Muscle layer of duodenum (tissue), 2 donors: Measurements from ENCODE around the gene LIMS4.
"Not testable (repeated sequence)": the region's sequence is repeated elsewhere in the genome, so short reads cannot be mapped to it uniquely, and the experiment has no call there.

Source experiments
- H3K27ac ChIP-seq: one replicate; pipeline ENCODE4 v1.7.0; 2013; ENCODE audit warnings: mild to moderate bottlenecking, low read length
- H3K27me3 ChIP-seq: one replicate; pipeline ENCODE4 v1.7.0; 2013; ENCODE audit warnings: low read depth, mild to moderate bottlenecking, control low read depth, low read length
- H3K36me3 ChIP-seq, 2 donors: one replicate each; pipeline ENCODE4 v1.7.0; 2013; ENCODE audit warnings: low read length in 2 of 2, control low read depth in 1 of 2, mild to moderate bottlenecking in 1 of 2; ENCODE audit not compliant: insufficient read depth in 2 of 2, control insufficient read depth in 1 of 2
- H3K4me1 ChIP-seq, 2 donors: one replicate each; pipeline ENCODE4 v1.7.0; 2013; ENCODE audit warnings: low read length in 2 of 2, mild to moderate bottlenecking in 2 of 2, control low read depth in 1 of 2, moderate library complexity in 1 of 2; ENCODE audit not compliant: insufficient read depth in 2 of 2, control insufficient read depth in 1 of 2
- H3K4me3 ChIP-seq, 2 donors: one replicate each; pipeline ENCODE4 v1.7.0; 2013; ENCODE audit warnings: low read length in 2 of 2, low read depth in 1 of 2, mild to moderate bottlenecking in 1 of 2
- H3K9me3 ChIP-seq, 2 donors: one replicate each; pipeline ENCODE4 v1.7.0; 2013; ENCODE audit warnings: low read length in 2 of 2, control low read depth in 1 of 2, mild to moderate bottlenecking in 1 of 2; ENCODE audit not compliant: control insufficient read depth in 1 of 2
- donor health status: healthy.

Gene LIMS4

DNA sequence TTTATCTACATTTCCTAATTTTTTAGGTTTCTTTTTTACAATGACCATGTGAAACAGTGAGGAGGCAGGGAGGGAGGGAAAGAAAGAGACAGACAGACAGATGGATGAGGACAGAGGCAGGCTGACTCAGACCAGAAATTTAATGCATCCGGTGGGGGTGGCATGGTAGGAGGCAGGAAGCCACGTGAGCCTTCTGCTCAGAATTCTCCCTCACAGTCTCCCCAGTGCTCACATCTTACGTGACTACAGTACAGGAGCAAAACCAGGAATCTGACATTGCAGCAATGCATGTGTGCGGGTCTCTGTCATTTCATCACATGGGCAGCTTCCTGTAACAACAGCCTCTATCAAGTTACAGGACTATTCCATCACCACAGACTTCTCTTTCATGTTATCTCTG, 2.3 kb upstream of the LIMS4 start:
- H3K36me3 ChIP-seq, H3K4me1 ChIP-seq, H3K27me3 ChIP-seq, H3K9me3 ChIP-seq, H3K27ac ChIP-seq, H3K4me3 ChIP-seq: not testable (repeated sequence)

DNA sequence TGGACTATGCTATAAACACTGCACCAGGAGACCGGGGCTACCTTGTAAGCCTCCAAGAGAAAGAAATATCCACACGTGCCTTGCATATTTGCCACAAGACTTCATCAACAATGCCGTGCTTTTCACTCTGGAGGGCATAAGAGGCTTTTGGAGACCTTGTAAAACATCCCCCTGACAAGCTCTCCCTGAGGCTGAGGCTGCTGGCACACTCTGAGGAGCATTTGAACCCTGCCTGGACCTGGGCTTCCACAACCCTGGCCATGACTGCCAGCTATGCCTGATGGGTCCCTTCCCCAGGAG, 393 bp upstream of the LIMS4 start:
- not testable (repeated sequence) for H3K36me3 ChIP-seq, H3K4me3 ChIP-seq, H3K9me3 ChIP-seq, H3K4me1 ChIP-seq, H3K27ac ChIP-seq, H3K27me3 ChIP-seq

DNA sequence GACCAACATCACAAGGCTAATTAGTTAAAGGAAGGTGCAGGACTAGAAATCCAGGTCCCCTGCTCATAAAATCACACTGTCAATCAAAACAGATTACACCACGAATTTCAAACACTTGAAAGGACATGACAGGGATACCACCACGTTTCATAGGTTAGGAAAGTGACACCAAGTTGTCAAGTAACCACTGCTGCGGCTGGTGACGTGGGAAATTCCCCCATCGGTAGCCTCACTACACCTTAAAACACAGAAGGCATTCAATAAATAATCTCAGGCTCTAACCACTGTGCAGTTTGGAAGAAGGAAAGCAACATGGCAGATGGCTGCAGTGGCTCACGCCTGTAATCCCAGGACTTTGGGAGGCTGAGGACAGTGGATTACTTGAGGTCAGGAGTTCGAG, 3.7 kb downstream of the LIMS4 start:
- H3K4me3 ChIP-seq, H3K27ac ChIP-seq, H3K9me3 ChIP-seq, H3K4me1 ChIP-seq, H3K36me3 ChIP-seq, H3K27me3 ChIP-seq: not testable (repeated sequence)

DNA sequence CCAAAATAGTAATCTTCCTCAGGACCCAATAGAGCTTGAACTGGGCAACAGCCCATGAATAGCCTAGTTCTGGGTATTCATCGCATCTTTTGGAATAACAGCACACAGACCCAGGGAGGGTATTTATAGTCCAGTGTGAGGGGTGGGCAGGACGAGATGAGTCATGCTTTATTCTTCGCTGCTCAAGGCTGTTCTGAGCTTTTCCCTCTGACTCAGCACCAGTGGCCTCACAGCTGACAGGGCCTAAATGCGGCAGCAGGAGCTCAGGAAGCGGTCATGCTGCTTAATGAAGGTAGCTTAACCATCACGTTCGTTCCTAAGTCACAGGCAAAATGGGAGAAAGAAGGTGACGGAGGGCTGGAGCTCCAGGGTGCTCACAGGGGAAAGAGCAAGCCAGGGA, 7.3 kb downstream of the LIMS4 start:
- not testable (repeated sequence) for H3K27ac ChIP-seq, H3K4me3 ChIP-seq

DNA sequence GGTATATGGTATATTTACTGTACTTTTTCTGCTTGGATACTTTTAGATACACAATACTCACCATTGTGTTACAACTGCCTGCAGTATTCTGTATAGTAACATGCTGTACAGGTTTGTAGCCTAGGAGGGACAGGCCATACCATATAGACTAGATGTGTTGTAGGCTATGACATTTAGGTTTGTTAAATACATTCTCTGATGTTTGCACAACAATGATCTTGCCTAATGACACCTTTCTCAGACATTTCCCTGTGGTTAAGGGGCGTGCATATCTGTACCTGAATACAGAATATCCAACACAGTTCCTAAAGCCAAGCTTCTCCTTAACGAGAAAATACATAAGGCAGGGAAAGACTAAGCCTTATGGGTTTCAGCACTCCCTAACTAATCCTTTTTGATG, 10.2 kb downstream of the LIMS4 start:
- not testable (repeated sequence) for H3K27ac ChIP-seq, H3K36me3 ChIP-seq, H3K4me3 ChIP-seq, H3K27me3 ChIP-seq, H3K9me3 ChIP-seq, H3K4me1 ChIP-seq

More for the DNA sequence above, 7.3 kb downstream of the LIMS4 start:
- not testable (repeated sequence) for H3K27me3 ChIP-seq, H3K4me1 ChIP-seq, H3K36me3 ChIP-seq, H3K9me3 ChIP-seq

DNA sequence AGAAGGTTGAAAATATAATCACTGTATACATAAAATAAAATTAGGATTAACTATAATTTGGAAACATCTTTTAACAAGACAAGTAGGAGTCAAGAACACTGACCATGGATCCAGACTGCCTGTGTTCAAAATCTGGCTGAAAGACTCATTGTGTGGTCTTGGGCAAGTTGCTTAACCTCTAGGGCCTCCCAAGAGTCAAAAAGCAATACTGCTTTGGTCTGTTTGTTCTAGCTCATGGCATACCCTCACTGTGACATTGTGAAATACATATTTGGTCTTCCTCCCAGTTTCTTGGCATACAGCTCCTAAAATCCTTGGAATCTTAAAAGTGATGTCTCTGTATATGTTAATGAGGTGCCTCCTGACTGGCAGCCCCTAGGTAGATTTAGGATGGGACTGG, 12.3 kb downstream of the LIMS4 start:
- H3K36me3 ChIP-seq, H3K9me3 ChIP-seq, H3K27me3 ChIP-seq, H3K4me3 ChIP-seq, H3K4me1 ChIP-seq, H3K27ac ChIP-seq: not testable (repeated sequence)

DNA sequence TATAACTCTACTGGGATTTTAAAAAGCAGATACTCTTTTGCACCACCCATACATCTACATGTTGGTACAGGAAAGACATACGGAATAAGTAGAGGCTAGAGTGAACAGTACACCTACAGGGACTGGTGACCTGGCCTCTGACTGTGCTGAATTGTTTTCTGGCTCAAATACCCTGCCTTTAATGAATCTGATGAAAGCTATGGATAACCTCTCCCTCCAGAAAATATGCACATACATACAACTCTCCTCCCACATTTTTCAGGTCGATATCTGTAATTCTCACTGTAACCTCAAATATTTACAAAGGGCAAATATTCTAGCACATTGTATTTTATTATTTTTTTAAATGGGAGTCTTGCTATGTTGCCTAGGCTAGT, 15.4 kb downstream of the LIMS4 start:
- not testable (repeated sequence) for H3K4me3 ChIP-seq, H3K27me3 ChIP-seq, H3K4me1 ChIP-seq, H3K9me3 ChIP-seq, H3K27ac ChIP-seq, H3K36me3 ChIP-seq

DNA sequence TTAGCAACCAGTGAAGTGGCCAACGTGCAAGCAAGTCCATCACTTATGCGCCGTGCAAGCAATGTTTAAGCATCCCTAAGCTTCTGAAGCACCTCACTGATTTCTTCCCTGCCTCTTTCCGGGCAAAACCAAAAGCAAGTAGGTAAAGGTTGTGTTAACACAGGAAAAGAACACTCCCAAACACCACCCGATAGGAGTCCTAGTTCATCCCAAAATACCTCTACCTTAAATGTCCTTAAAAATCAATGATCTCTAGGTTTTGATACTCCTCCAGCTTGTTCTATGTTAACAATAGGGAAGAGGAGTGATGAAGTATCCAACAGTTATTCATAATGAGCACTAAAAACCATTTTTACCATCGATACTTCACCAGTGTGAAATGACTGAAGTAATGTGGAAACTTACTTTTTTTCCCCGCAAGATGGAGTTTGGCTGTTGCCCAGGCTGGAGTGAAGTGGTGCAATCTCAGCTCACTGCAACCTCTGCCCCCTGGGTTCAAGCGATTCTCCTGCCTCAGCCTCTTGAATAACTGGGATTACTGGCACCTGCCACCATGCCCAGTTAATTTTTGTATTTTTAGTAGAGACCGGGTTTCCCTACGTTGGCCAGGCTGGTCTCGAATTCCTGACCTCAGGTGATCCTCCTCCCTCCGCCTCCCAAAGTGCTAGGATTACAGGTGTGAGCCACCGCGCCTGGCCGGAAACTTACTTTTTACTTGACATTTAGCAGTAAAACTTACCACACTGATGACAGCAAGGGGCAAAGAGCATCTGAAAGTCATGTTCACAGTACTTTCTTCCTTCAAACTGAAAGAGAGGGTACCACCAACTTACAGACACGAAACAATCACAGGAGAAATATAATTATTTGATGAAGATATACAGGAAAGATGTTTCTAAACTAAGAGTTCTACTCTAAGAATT, 16.1 kb downstream of the LIMS4 start:
- H3K9me3 ChIP-seq, H3K27ac ChIP-seq, H3K27me3 ChIP-seq, H3K4me3 ChIP-seq, H3K36me3 ChIP-seq, H3K4me1 ChIP-seq: not testable (repeated sequence)

DNA sequence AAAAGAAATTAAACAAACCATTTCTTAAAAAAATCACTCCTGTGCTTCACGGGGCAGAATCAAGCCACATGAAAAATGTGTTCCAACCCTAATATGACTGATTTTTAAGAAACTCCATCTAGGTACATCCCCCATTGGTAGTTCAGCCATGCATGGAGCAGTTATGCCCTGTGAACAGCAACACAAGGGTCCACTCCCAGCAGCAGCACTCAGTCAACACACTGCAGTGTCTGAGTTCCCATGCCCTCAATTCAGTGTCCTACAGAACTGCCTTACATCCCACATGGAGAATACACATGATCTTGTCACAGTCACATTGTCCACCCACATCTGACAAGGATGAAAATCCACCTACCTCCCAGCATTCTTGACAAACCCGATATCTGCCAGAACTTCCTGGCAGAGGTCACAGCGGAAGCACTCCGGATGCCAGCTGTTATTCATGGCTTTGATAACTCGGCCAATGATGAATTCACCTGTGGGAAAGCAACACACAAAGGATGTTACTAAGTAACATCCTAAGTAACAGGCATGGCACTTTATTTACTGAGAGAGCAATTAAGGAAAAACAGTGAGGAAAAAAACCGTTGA, 17.4 kb downstream of the LIMS4 start:
- H3K4me1 ChIP-seq, H3K27me3 ChIP-seq, H3K4me3 ChIP-seq, H3K27ac ChIP-seq, H3K36me3 ChIP-seq, H3K9me3 ChIP-seq: not testable (repeated sequence)

DNA sequence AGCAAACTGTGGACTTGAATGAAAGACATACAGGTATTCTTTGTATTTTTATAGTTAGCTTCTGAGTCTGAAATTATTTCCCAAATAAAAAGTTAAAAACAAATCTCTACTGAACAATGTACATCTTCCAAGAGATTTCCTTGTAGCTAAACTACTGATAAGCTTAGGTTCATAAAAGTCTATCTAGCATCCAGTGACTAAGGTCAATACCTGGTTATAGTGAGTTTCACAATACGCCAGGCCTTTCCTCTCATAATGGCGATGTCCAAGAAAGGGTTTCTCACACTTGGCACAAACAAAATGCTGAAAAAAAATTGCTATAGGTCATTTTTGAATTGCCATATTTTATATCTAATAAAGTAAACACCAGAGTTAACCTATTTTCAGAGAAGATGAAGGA, 21.7 kb downstream of the LIMS4 start:
- not testable (repeated sequence) for H3K27me3 ChIP-seq, H3K4me3 ChIP-seq, H3K9me3 ChIP-seq, H3K27ac ChIP-seq, H3K4me1 ChIP-seq, H3K36me3 ChIP-seq

DNA sequence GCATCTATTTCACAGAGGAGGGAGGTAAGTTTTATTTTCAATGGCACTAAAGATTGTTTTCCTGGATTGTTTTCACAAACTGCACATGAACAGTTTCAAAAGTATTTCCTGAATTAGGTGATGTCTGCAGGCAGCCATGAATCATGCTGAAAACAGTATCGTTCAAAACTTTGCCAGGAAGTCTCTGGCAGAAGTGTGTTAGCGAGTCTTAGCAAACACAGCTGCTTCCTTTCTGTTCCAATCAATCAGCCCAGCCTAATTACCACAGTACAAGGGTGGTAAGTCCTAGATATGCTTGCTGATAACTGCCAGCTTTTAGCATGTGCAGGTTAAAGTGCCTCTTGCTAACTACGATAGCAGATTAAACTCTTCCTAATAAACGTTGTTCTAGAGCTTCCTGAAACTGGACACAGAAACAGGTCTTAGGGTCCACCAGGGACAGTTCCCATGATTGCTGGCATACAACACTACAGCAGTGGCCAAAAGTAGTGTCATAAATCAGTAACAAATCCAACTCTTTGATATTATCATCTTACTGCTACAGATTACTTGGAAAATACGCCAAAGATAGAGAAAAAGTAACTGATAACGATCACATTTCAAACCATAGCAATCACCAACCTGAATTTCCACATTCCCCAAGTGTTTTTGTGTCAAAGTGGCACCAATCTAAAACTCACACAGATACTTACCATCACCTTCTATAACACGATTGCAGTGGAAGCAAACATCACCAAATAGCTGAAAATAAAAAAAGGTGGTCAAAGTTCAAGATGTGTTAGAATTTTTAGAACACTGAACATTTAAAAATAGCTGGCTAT, 23.3 kb downstream of the LIMS4 start:
- H3K4me1 ChIP-seq, result not testable (repeated sequence)

More for the DNA sequence above, 23.3 kb downstream of the LIMS4 start:
- not testable (repeated sequence) for H3K36me3 ChIP-seq, H3K27me3 ChIP-seq, H3K4me3 ChIP-seq, H3K9me3 ChIP-seq, H3K27ac ChIP-seq
